Activated naive CD8-positive, alpha-beta T cell (primary cell): ENCODE data around the gene PXDN.
"Not testable (repeated sequence)": the region's sequence is repeated elsewhere in the genome, so short reads cannot be mapped to it uniquely, and the experiment has no call there.

ENCODE experiments used
- H3K27ac Mint-ChIP-seq: one replicate; pipeline ENCODE4 v1.8.0; 2021; ENCODE audit warnings: mixed read lengths
- H3K27me3 Mint-ChIP-seq: one replicate; pipeline ENCODE4 v1.8.0; 2021; ENCODE audit warnings: mixed read lengths
- H3K36me3 Mint-ChIP-seq: one replicate; pipeline ENCODE4 v1.8.0; 2021; ENCODE audit warnings: mixed read lengths
- H3K4me1 Mint-ChIP-seq: one replicate; pipeline ENCODE4 v1.8.0; 2021; ENCODE audit warnings: low read depth, mixed read lengths
- H3K4me3 Mint-ChIP-seq: one replicate; pipeline ENCODE4 v1.8.0; 2021; ENCODE audit warnings: mild to moderate bottlenecking, mixed read lengths
- H3K9me3 Mint-ChIP-seq: one replicate; pipeline ENCODE4 v1.8.0; 2021; ENCODE audit warnings: low read depth, mixed read lengths

Gene PXDN

DNA sequence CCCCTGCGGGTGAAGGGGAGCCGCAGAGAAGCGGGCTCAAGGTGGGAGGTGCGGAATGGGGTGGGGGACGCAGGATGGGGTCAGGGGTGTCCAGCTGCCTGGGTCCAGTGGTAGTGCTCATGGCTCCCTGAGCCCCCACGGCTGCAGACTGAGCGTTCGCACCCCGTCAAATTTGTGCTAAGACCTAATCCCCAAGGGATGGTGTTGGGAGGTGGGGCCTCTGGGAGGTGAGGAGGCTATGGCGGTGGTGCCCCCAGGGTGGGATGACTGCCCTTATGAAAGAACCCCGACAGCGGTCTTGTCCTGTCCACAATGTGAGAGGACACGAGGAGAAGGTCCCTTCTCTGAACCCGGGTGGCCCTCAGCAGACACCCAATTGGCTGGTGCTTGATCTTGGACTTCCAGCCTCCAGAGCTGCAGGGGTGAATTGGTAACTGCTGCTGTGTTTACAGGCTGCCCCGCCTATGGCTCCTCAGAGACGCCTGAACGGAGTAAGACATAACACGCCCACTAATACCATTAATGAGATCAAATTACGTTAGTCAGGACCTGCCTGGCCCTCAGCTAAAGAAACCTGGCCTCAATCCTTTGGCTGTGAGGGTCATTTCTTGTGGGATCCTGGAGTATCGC lies 42.6 kb downstream of the PXDN start:
- no peaks in the 10 kb centered on the region for H3K36me3 Mint-ChIP-seq
- no peaks in the 10 kb centered on the region for H3K9me3 Mint-ChIP-seq
- no peak overlapping the region for H3K27ac Mint-ChIP-seq
- no peaks in the 10 kb centered on the region for H3K4me1 Mint-ChIP-seq
- peaks cover 1% of the 10 kb centered on the region for H3K27me3 Mint-ChIP-seq
- H3K4me3 Mint-ChIP-seq: no peak overlapping the region

GRCh38 chr2:1701020-1701419 lies 43.3 kb downstream of the PXDN start:
- H3K4me3 Mint-ChIP-seq: no peak overlapping the region
- H3K27me3 Mint-ChIP-seq: peaks cover 1% of the 10 kb centered on the region
- no peaks in the 10 kb centered on the region for H3K4me1 Mint-ChIP-seq
- H3K36me3 Mint-ChIP-seq: no peaks in the 10 kb centered on the region
- H3K9me3 Mint-ChIP-seq: peaks cover 3% of the 10 kb centered on the region
- H3K27ac Mint-ChIP-seq: no peak overlapping the region

- not testable (repeated sequence) for H3K9me3 Mint-ChIP-seq, H3K36me3 Mint-ChIP-seq, H3K4me1 Mint-ChIP-seq, H3K27me3 Mint-ChIP-seq, H3K27ac Mint-ChIP-seq, H3K4me3 Mint-ChIP-seq
These were observed 43.9 kb downstream of the PXDN start for GRCh38 chr2:1700427-1700826.

DNA sequence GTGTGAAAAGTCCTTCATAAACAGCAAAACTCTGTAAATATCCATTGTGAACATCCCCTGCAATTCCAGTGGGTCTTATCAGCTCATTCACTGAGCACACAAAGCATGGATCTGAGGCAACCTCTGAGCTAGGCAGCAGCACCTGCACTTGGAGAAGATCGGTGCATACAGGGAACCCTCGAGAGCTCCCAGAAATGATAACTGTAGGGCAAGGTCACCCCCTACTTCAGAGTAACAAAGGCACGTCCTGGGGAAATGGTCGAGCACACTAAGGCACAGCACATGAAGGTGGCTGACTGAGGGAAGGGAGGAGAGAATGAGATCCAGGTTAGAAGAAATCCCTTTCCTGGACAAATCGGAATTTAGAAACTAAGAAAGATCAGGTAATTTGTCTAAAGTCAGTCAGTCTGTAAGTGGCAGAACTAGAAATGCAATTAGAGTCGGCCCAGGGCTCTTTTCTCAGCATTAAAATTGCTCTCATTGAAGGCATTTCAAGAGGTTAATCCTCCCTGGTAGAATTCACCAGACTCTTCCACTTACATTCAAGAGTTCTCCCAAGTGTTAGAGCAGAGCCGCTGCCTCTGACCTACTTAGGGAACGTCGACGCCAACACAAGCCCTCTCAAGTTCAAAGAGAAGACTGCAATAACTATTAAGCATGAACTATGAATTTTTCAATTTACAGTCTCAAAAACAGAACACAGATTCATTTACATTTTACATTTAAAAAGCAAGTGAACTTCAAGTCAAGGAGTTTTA lies 45.9 kb downstream of the PXDN start:
- no peak overlapping the region for H3K4me3 Mint-ChIP-seq
- no peaks in the 10 kb centered on the region for H3K36me3 Mint-ChIP-seq
- H3K27me3 Mint-ChIP-seq: peaks cover 1% of the 10 kb centered on the region
- no peak overlapping the region for H3K27ac Mint-ChIP-seq
- no peaks in the 10 kb centered on the region for H3K4me1 Mint-ChIP-seq
- peaks cover 3% of the 10 kb centered on the region for H3K9me3 Mint-ChIP-seq

- peaks cover 3% of the 10 kb centered on the region for H3K9me3 Mint-ChIP-seq
- no peak overlapping the region for H3K4me3 Mint-ChIP-seq
- H3K4me1 Mint-ChIP-seq: no peaks in the 10 kb centered on the region
- peaks cover 1% of the 10 kb centered on the region for H3K27me3 Mint-ChIP-seq
- H3K27ac Mint-ChIP-seq: no peak overlapping the region
- H3K36me3 Mint-ChIP-seq: no peaks in the 10 kb centered on the region
These were observed 46.7 kb downstream of the PXDN start for GRCh38 chr2:1697601-1698000.

GRCh38 chr2:1696472-1696871 lies 47.8 kb downstream of the PXDN start:
- Mint-ChIP-seq H3K27ac (no peak overlapping the region), H3K4me1 (no peaks in the 10 kb centered on the region), H3K27me3 (peaks cover 1% of the 10 kb centered on the region), H3K36me3 (no peaks in the 10 kb centered on the region), H3K4me3 (no peak overlapping the region), H3K9me3 (peaks cover 3% of the 10 kb centered on the region)

DNA sequence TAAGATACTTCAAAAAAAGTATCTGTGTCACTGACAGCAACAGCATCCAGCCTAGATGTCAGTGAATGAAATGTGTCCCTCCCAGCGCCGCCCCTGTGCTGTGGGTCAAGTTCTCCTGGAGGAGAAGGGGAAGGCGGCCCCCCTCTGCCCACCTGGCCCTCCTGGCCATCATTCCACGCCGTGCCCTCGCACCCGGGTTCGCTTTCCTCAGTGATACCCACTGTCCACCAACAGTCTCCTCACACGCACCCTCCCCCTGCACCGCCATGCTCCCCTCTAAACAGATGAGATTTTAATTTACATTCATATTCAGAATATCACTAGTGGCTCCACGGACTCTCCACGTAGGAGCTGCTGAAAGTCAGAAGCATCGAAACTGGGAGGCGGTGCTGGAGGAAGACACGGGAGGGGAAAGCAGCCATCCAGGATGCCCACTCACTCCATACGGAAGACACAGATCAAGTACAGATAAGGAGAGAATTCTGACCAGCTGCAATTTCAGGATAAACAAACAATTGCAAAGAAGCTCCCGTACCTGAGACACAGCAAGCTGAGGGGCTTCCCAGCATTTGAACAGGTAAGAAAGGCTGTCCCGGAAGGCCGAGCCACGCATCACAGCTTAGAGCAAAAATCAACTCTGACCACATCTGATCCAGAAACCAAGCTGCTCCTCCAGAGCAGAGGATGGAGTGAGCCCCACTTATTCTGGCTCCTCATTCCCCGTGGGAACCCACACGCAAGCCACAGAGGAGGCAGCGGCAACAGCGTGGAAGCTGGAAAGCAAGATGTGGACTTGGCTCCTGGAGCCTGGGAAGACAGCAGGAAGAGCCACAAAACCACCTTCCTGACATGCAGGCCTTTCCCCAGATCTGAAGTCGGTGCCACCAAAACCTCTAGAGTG lies 49.7 kb downstream of the PXDN start:
- H3K36me3 Mint-ChIP-seq: no peaks in the 10 kb centered on the region
- no peak overlapping the region for H3K27ac Mint-ChIP-seq
- H3K9me3 Mint-ChIP-seq: peaks cover 3% of the 10 kb centered on the region

GRCh38 chr2:1693723-1694122 lies 50.6 kb downstream of the PXDN start:
- no peaks in the 10 kb centered on the region for H3K36me3 Mint-ChIP-seq
- H3K4me3 Mint-ChIP-seq: no peak overlapping the region
- H3K27ac Mint-ChIP-seq: no peak overlapping the region

More for the DNA sequence above, 49.7 kb downstream of the PXDN start:
- Mint-ChIP-seq H3K4me1 (no peaks in the 10 kb centered on the region), H3K4me3 (no peak overlapping the region), H3K27me3 (no peaks in the 10 kb centered on the region)

GRCh38 chr2:1692342-1692741 lies 52.0 kb downstream of the PXDN start:
- no peaks in the 10 kb centered on the region for H3K27me3 Mint-ChIP-seq
- no peaks in the 10 kb centered on the region for H3K36me3 Mint-ChIP-seq
- peaks cover 3% of the 10 kb centered on the region for H3K9me3 Mint-ChIP-seq
- no peaks in the 10 kb centered on the region for H3K4me1 Mint-ChIP-seq
- H3K4me3 Mint-ChIP-seq: no peak overlapping the region
- H3K27ac Mint-ChIP-seq: no peak overlapping the region

More at GRCh38 chr2:1693723-1694122, 50.6 kb downstream of the PXDN start:
- H3K9me3 Mint-ChIP-seq: peaks cover 3% of the 10 kb centered on the region
- H3K27me3 Mint-ChIP-seq: no peaks in the 10 kb centered on the region
- H3K4me1 Mint-ChIP-seq: no peaks in the 10 kb centered on the region

GRCh38 chr2:1691366-1691765 lies 52.9 kb downstream of the PXDN start:
- H3K4me1 Mint-ChIP-seq: no peaks in the 10 kb centered on the region
- H3K27ac Mint-ChIP-seq: no peak overlapping the region
- H3K9me3 Mint-ChIP-seq: peaks cover 3% of the 10 kb centered on the region
- H3K27me3 Mint-ChIP-seq: no peaks in the 10 kb centered on the region
- no peak overlapping the region for H3K4me3 Mint-ChIP-seq
- H3K36me3 Mint-ChIP-seq: no peaks in the 10 kb centered on the region

DNA sequence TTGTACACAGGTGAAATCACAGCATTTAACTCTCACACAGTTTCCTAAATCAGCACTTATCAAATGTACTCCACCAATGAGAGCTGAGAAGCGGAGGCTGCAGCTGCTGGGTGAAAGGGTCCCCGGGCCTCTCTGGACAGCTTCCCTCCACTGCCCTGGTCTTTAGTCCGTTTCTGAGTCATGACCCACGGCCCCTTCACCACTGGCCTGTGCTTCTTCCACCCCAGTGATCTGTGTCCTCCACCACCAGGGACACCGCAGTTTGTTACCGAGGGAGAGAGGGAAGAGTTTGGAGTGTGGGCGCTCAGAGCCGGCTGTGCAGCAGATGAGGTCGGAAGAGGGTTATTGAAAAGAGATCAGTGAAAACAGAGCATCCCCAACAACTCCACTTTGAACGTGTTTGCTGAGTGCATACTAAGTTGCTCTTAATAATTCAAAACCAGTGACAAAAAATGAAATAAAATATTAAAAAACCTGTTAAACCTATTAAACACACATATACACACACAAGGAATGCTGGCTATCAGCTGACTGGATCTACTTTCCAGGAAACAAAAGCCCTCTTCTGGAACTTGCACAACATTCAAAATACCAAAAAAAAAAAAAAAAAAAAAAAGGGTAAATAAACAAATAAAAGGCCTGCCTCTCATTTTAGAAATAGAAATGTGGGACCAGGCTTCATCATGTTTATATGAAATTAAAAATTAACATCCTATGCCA lies 54.1 kb downstream of the PXDN start:
- no peaks in the 10 kb centered on the region for H3K27me3 Mint-ChIP-seq

DNA sequence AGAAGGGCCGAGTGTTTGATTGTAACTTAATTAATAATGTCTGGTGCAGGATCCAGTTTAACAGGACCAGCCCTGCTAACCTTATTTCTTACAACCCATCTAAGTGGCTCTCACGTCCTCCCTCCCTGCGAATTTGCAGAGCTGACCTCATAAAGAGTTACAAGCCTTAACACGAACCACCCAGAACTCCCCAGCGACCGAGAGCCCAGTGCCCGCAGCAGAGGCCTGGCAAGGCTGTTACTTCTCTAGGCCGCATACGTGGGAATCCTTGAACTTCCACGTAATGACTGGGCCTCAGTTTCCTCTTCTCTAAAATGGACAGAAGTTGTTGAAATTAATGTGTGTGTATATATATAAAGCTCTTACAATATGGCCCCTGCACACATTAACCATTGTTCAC lies 55.5 kb downstream of the PXDN start:
- Mint-ChIP-seq H3K36me3 (no peaks in the 10 kb centered on the region), H3K4me3 (no peak overlapping the region), H3K9me3 (no peaks in the 10 kb centered on the region), H3K4me1 (no peaks in the 10 kb centered on the region), H3K27ac (no peak overlapping the region), H3K27me3 (no peaks in the 10 kb centered on the region)

More for the DNA sequence above, 54.1 kb downstream of the PXDN start:
- H3K27ac Mint-ChIP-seq: no peak overlapping the region
- H3K4me1 Mint-ChIP-seq: no peaks in the 10 kb centered on the region
- H3K4me3 Mint-ChIP-seq: no peak overlapping the region
- H3K9me3 Mint-ChIP-seq: no peaks in the 10 kb centered on the region
- H3K36me3 Mint-ChIP-seq: no peaks in the 10 kb centered on the region

- Mint-ChIP-seq H3K9me3 (no peaks in the 10 kb centered on the region), H3K4me1 (no peaks in the 10 kb centered on the region), H3K27ac (no peak overlapping the region), H3K4me3 (no peak overlapping the region), H3K36me3 (no peaks in the 10 kb centered on the region), H3K27me3 (no peaks in the 10 kb centered on the region)
These were observed 56.2 kb downstream of the PXDN start for GRCh38 chr2:1688161-1688560.

GRCh38 chr2:1687254-1687653 lies 57.1 kb downstream of the PXDN start:
- no peaks in the 10 kb centered on the region for H3K9me3 Mint-ChIP-seq
- H3K36me3 Mint-ChIP-seq: no peaks in the 10 kb centered on the region
- no peak overlapping the region for H3K4me3 Mint-ChIP-seq
- no peaks in the 10 kb centered on the region for H3K27me3 Mint-ChIP-seq
- H3K4me1 Mint-ChIP-seq: no peaks in the 10 kb centered on the region
- no peak overlapping the region for H3K27ac Mint-ChIP-seq

GRCh38 chr2:1686784-1687105 lies 57.6 kb downstream of the PXDN start:
- no peaks in the 10 kb centered on the region for H3K9me3 Mint-ChIP-seq
- H3K4me1 Mint-ChIP-seq: no peaks in the 10 kb centered on the region
- H3K36me3 Mint-ChIP-seq: no peaks in the 10 kb centered on the region
- H3K4me3 Mint-ChIP-seq: no peak overlapping the region
- H3K27me3 Mint-ChIP-seq: no peaks in the 10 kb centered on the region
- H3K27ac Mint-ChIP-seq: no peak overlapping the region
